Activated T-cell treated with anti-CD3 and anti-CD28 coated beads, Interleukin-2, amount 50 U/mL, for 1 hour (primary cell): ENCODE results near the gene PRAMEF17.
"Not testable (repeated sequence)": the region's sequence is repeated elsewhere in the genome, so short reads cannot be mapped to it uniquely, and the experiment has no call there.

Experiments used
- DNase-seq: peaks from one replicate; pipeline ENCODE4 v3.0.0-alpha.2; 2020

Gene PRAMEF17

DNA sequence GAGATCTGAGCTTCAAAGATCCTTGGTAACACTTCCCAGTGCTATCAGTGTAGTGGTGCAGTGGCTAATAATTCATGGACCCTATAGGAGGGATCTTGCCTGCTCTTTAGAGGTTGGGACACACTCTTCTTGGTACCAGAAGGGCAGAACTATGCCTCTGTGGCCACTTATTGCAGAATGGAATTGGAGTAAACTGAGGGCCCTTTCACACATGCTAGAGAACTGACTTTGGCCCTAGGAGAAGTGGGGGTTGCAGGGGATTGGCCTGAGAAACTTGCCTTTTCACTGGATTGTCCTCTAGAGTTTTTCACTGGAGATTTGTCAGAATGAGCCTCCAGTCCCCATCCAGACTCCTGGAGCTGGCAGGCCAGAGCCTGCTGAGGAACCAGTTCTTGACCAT is at the start of gene PRAMEF17:
Gene PRAMEF17 (plus strand): TSS at position 301 of the 400 bp plus-strand sequence. CDS start 26 bp downstream, at position 327.
- DNase-seq: not testable (repeated sequence)

DNA sequence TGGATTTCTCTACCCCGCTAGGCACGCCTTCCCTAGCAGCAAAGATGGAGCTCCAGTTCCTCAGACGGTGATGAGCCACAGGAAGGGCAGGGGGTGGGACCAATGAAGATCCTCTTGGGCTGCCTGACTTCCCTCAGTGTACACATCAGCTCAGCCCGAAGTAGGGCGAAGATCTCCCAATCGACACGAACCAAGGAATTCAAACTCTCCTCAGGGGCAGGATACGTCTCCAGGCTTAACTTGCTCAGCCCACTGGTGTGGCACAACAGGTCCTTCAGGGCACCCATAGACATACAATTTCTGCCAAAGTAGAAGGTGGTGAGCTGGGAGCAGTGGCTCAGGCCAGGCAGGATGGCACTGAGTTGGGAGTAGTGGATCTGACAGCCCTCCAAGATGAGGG is 46.9 kb upstream of the PRAMEF17 start:
- not testable (repeated sequence) for DNase-seq

GRCh38 chr1:13347034-13347433 is 42.4 kb upstream of the PRAMEF17 start, which contains the start of gene PRAMEF14:
Gene PRAMEF14, minus strand, starts transcription at chr1:13347134. Its CDS starts 1,820 bp downstream, at chr1:13345314.
- DNase-seq: not testable (repeated sequence)

DNA sequence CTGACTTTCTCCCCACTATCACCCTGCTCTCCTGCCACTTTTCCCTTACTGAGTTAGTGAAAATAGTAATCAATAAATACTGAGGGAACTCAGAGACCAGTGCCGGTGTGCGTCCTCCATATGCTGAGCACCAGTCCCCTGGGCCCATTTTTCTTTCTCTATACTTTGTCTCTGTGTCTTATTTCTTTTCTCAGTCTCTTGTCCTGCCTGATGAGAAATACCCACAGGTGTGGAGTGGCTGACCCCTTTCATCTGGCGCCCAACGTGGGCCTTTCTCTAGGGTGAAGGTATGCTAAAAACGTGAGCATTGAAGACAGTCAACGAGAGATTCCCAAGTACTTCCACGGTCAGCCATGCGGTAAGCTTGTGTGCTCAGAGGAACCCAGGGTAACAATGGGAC is 36.0 kb upstream of the PRAMEF17 start:
- DNase-seq: not testable (repeated sequence)

GRCh38 chr1:13354475-13354874 is 35.0 kb upstream of the PRAMEF17 start:
- DNase-seq: not testable (repeated sequence)

DNA sequence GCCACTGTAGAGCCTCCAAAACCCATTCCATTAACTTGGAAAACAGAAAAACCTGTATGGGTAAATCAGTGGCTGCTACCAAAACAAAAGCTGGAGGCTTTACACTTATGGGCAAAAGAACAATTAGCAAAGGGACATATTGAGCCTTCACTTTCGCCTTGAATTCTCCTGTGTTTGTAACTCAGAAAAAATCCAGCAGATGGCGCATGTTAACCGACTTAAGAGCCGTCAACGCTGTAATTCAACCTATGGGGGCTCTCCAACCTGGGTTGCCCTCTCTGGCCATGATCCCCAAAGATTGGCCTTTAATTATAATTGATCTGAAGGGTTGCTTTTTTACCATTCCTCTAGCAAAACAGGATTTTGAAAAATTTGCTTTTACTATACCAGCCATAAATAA is 32.7 kb upstream of the PRAMEF17 start:
- not testable (repeated sequence) for DNase-seq

DNA sequence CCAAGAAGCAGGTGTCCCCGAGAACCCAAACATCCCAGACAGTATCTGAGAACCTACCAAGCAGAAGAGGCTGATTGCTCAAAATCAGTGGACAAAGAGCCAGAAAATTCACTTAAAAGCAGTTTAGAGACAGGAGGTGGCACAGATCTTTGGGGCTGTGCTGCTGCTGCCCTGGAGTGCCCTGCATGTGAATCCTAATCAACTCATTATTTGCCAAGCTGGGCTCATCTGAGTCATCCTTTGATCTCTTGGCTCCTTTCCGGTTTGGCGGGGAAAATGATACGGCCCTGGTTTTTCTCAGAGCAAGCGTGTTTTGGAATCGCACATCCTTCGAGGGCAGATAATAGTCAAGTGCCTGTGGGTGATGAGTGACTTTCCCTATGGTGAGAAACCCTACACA is 27.1 kb upstream of the PRAMEF17 start:
- not testable (repeated sequence) for DNase-seq

DNA sequence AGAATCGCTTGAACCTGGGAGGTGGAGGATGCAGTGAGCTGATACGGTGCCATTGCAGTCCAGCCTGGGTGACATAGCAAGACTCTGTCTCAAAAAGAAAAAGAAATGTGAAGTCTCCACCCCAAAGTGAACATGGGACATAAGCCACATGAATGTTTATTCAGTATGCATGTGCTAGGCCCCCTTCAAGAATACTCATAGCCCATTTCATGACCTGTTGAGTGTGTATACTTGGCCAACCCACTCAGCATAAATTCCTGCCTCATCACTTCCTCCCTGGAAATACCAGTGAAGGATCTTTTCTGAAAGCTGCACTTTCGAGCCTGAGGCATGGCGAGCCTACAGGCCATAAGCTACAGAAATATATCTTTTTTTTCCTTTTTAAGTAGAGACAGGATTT is 24.5 kb upstream of the PRAMEF17 start:
- DNase-seq: not testable (repeated sequence)

- DNase-seq: not testable (repeated sequence)
Observed at GRCh38 chr1:13366536-13366935, 22.9 kb upstream of the PRAMEF17 start.

GRCh38 chr1:13368544-13368943 is 20.9 kb upstream of the PRAMEF17 start:
- not testable (repeated sequence) for DNase-seq

GRCh38 chr1:13378983-13379382 is 10.4 kb upstream of the PRAMEF17 start:
- DNase-seq: not testable (repeated sequence)

DNA sequence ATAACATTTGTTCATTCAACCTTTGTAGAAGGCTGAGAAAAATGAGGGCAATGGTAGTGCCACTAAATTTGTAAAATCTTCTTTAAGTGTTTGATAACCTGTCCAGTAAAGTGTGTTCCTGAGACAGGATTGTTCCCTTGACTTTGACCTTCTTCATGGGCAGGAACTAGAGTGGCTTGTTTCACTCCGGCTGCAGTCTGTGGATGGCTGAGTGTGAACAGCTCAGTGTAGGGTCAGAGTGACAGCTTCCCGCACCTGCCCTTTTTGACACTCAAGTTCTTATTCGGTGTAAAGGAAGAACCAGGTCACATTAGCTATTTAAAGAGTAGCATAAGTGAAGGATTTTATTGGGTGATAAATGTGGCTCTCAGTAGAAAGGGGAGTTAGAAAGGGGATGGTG is 9.1 kb upstream of the PRAMEF17 start:
- DNase-seq: not testable (repeated sequence)

DNA sequence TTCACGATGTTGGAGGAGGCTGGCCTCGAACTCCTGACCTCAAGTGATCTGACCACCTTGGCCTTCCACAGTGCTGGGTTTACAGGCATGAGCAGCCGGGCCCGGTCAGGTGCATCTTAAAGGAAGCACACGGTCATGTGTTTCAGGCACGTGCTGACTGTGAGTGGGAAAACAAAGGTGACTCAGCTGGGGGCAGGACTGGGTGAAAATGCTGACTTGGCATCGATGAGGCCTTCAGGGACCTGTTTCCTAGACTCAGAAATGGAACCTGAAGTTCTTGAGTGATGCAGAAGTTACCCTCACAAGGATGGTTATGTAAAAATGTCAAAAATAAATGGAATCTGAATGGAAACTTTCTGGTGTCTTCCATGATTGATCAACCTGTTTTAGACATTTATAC is 3.6 kb downstream of the PRAMEF17 start:
- not testable (repeated sequence) for DNase-seq

- not testable (repeated sequence) for DNase-seq
Observed at GRCh38 chr1:13394761-13395160, 5.3 kb downstream of the PRAMEF17 start.

DNA sequence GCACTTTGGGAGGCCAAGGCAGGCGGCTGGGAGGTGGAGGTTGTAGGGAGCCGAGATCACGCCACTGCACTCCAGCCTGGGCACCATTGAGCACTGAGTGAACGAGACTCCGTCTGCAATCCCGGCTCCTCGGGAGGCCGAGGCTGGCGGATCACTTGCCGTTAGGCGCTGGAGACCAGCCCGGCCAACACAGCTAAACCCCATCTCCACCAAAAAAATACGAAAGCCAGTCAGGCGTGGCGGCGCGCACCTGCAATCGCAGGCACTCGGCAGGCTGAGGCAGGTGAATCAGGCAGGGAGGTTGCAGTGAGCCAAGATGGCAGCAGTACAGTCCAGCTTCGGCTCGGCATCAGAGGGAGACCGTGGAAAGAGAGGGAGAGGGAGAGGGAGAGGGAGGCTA is 5.9 kb downstream of the PRAMEF17 start:
- not testable (repeated sequence) for DNase-seq

- no peak for DNase-seq
Observed at GRCh38 chr1:13407811-13408210, 18.4 kb downstream of the PRAMEF17 start.

DNA sequence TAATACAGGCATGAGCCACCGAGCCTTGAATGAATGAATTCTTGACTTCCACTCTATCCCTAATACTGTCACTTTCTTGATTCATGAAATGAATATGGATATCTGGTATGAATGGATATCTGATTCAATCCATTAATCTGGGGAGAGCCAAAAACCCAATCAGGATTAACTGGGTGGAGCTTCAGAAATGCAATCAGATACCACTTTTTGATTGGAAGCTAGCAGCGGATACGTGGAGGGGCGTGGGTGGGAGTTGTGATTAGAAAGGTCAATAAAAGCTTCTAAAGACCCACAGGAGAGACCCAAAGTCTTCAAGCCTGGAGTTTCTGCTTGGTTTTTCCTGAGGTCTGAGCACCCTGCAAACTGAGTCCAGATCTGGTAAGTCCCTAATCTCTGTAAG is 20.7 kb downstream of the PRAMEF17 start, which contains the start of gene PRAMEF20:
Gene PRAMEF20 (plus strand): TSS at position 301 of the 400 bp plus-strand sequence. CDS start 5,905 bp downstream, outside the sequence.
- not testable (repeated sequence) for DNase-seq

DNA sequence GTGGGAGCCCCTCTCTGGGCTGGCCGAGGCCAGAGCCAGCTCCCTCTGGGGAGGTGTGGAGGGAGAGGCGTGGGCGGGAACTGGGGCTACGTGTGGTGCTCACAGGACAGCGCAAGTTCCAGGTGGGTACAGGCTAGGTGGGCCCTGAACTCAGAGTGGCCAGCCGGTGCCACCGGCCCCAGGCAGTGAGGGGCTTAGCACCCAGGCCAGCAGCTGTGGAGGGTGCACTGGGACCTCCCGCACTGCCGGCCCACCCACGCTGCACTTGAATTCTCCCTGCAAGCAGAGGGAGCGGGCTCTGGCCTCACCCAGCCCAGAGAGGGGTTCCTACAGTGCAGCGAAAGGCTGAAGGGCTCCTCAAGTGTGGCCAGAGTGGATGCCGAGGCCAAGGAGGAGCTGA is 41.1 kb downstream of the PRAMEF17 start:
- no peak for DNase-seq

DNA sequence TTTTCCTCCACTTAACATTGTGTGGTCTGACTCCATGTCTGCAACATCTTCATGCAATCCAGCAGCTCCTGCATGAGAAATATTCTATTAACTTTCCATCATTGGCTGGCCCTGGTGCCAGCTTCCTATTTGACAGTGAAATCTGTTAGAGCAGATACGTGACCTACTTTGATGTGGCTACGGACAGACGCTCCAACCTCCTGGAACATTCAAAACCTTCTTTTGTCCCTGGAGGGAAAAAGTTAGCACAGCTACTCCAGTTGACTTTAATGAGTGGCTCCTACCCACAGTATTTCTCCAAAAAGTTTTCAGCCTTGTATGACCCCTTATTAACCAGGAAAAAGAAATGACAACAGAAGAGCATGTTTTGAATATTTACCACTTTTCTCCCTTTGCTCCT is 42.8 kb downstream of the PRAMEF17 start:
- DNase-seq: no peak

DNA sequence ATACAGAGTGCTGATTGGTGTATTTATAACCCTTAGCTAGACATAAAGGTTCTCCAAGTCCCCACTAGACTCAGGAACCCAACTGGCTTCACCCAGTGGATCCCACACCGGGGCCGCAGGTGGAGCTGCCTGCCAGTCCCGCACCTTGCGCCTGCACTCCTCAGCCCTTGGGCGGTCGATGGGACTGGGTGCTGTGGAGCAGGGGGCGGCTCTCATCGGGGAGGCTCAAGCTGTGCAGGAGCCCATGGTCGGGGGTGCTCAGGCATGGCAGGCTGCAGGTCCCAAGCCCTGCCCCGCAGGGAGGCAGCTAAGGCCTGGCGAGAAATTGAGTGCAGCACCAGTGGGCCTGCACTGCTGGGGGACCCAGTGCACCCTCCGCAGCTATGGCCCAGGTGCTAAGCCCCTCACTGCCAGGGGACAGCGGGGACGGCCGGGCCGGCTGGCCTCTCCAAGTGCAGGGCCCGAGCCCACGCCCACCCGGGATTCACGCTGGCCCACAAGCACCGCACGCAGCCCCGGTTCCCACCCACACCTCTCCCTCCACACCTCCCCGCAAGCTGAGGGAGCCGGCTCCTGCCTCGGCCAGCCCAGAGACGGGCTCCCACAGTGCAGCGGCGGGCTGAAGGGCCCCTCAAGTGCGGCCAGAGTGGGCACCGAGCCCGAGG is 44.4 kb downstream of the PRAMEF17 start:
- DNase-seq: not testable (repeated sequence)

DNA sequence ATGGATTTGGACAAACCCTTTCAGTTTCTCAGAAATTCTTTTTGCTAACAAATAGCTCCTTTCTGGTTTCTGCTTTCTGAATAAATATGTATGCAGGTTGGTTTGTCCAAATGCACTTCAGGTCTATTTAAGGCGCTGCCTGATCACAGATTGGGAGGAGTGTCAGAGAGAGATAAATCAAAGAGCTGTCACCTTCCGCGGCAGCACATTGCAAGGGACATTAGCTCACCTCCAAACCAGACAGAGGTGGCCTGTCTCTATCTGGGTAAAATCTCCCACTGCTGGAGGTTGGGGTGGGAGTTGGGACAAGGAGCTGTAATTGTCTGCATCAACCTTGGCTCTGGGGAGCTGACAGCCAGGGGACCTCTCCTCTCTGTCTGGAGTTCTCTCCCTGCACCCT is 46.0 kb downstream of the PRAMEF17 start:
- DNase-seq: no peak

- DNase-seq: not testable (repeated sequence)
Observed at GRCh38 chr1:13439104-13439783, 49.8 kb downstream of the PRAMEF17 start.
